ENCODE data around the gene C20orf204. TPM values are rescaled to one million over a fixed set of nuclear protein-coding genes. Genes with fewer than 3 reads are reported as not detected.

Gene C20orf204
- total and polyA plus RNA-seq, 7 donors, result under 0.01 to 1.7 (median 0.41) TPM; not detected in 2

GRCh38 chr20:64035066-64035932, 683 bp upstream of the C20orf204 start:
- DNase-seq, result peak; percentile 42
- peaks cover 7 to 49% (median 17%) of the 10 kb centered on the region in 4 donors for H3K36me3 ChIP-seq
- intact Hi-C loops (cut with DNase I), result no loop called here
- peaks cover 25 to 39% (median 38%) of the 10 kb centered on the region in 3 donors for H3K27me3 ChIP-seq
- TF ChIP-seq POLR2AphosphoS5 (IDR thresholded peaks at IDR 0.05) (no peak), POLR2A (IDR thresholded peaks at IDR 0.05) (no peak), EP300 (IDR thresholded peaks at IDR 0.05) (no peak), CTCF (IDR thresholded peaks at IDR 0.05) (no peak)
- H3K27ac ChIP-seq, result no peak overlapping the region
- H3K4me3 ChIP-seq, result no peak overlapping the region
- WGBS, 2 donors, result 78 to 90% methylated on average over 17 of the region's 17 CpGs
- H3K4me1 ChIP-seq, result peaks cover 0 to 34% (median 30%) of the 10 kb centered on the region in 4 donors
- H3K9me3 ChIP-seq, result no peaks in the 10 kb centered on the region

GRCh38 chr20:64036346-64037198, 590 bp downstream of the C20orf204 start:
- 64 to 73% methylated on average over 17 of the region's 17 CpGs for WGBS, 2 donors
- no peak overlapping the region for H3K4me3 ChIP-seq
- H3K27ac ChIP-seq, result no peak overlapping the region
- intact Hi-C loops (cut with DNase I), result no loop called here
- peaks cover 0 to 38% (median 12%) of the 10 kb centered on the region in 4 donors for H3K36me3 ChIP-seq
- no peak for TF ChIP-seq CTCF (IDR thresholded peaks at IDR 0.05)
- no peak for TF ChIP-seq POLR2AphosphoS5 (IDR thresholded peaks at IDR 0.05)
- no peak for TF ChIP-seq POLR2A (IDR thresholded peaks at IDR 0.05)
- TF ChIP-seq EP300 (IDR thresholded peaks at IDR 0.05), result no peak
- H3K4me1 ChIP-seq, result peaks cover 0 to 35% (median 32%) of the 10 kb centered on the region in 4 donors
- H3K9me3 ChIP-seq, result no peaks in the 10 kb centered on the region
- no peak for DNase-seq
- H3K27me3 ChIP-seq, result peaks cover 34 to 52% (median 51%) of the 10 kb centered on the region in 3 donors

- H3K4me1 ChIP-seq, result peaks cover 0 to 37% (median 34%) of the 10 kb centered on the region in 4 donors
- TF ChIP-seq CTCF (IDR thresholded peaks at IDR 0.05) (no peak), POLR2A (IDR thresholded peaks at IDR 0.05) (no peak), EP300 (IDR thresholded peaks at IDR 0.05) (no peak), POLR2AphosphoS5 (IDR thresholded peaks at IDR 0.05) (no peak)
- no peaks in the 10 kb centered on the region for H3K9me3 ChIP-seq
- H3K27me3 ChIP-seq, result peaks cover 40 to 58% (median 57%) of the 10 kb centered on the region in 3 donors
- no peak overlapping the region for H3K4me3 ChIP-seq
- no peak for DNase-seq
- H3K27ac ChIP-seq, result no peak overlapping the region
- WGBS, 2 donors, result 58 to 69% methylated on average over 3 of the region's 3 CpGs
- peaks cover 0 to 32% (median 9%) of the 10 kb centered on the region in 4 donors for H3K36me3 ChIP-seq
- intact Hi-C loops (cut with DNase I), result no loop called here
Measured at GRCh38 chr20:64037199-64037497, 1.2 kb downstream of the C20orf204 start.

- intact Hi-C loops (cut with DNase I), result loop anchor here (2.0 kb wide), 1 partner anchor 83 kb away; no protein-coding TSS in a partner anchor
- H3K27me3 ChIP-seq, result peaks cover 44 to 63% (median 62%) of the 10 kb centered on the region in 3 donors
Measured at GRCh38 chr20:64037498-64038213, 1.7 kb downstream of the C20orf204 start.

More at GRCh38 chr20:64037498-64038213, 1.7 kb downstream of the C20orf204 start:
- DNase-seq, result no peak
- Histone ChIP-seq H3K36me3 (peaks cover 0 to 27% (median 7%) of the 10 kb centered on the region in 4 donors), H3K27ac (peak overlapping the region in 1 of 4 donors; percentile 58), H3K4me3 (peak overlapping the region in 3 of 4 donors; percentile 42 to 54 (median 52)), H3K4me1 (peaks cover 0 to 40% (median 34%) of the 10 kb centered on the region in 4 donors), H3K9me3 (no peaks in the 10 kb centered on the region)
- WGBS, 2 donors, result 5 to 10% methylated on average over 36 of the region's 36 CpGs
- no peak for TF ChIP-seq POLR2A (IDR thresholded peaks at IDR 0.05)
- no peak for TF ChIP-seq POLR2AphosphoS5 (IDR thresholded peaks at IDR 0.05)
- TF ChIP-seq CTCF (IDR thresholded peaks at IDR 0.05), result no peak
- no peak for TF ChIP-seq EP300 (IDR thresholded peaks at IDR 0.05)

Measured in sigmoid colon (tissue), 7 donors.